Dermis microvascular lymphatic vessel endothelial cell (primary cell): ENCODE measurements around the gene SLC12A3. TPM values are rescaled to one million over a fixed set of nuclear protein-coding genes. Genes with fewer than 3 reads are reported as not detected.
"Not testable (repeated sequence)": the region's sequence is repeated elsewhere in the genome, so short reads cannot be mapped to it uniquely, and the experiment has no call there.

Experiments
- DNase-seq, 2 donors: peaks; one replicate each; pipeline versions ENCODE4 v3.0.0 to v3.0.0-alpha.2; 2010; ENCODE audit warnings: low read depth in 2 of 2
- total RNA-seq: library from RNA; depleted of rRNA; stranded (reverse); fragments of >200 nt; gene quantifications from 2 replicates; pipeline ENCODE4 v1.2.1, GENCODE V29; 2014

SLC12A3 gene
- total RNA-seq, 1 donor from 2014 or later, result not detected

DNA sequence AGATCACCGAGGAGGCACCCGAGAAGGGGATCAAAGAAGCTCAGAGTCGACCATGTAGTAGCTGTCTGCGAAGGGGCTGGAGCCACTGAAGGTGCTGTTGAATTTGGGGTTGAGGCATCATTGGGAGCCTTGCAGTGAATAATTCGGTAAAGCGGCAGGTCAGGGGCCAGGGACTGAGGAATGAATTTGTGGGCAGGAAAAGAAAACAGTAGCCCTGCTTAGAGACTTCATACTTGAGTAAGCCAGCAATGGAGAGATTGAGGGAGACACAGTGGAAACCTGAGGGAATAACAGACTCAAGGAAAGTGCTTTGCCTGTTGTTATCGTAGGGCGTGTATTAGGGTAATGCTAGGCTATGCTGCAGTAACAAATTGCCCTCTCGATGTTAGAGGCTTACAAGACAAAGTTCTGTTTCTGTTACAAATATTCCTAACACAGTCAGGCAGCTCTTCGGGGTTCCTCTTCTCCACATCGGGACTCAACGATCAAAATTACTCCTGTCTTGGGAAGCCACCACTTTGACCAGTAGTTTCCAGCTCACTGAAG, 53.5 kb downstream of the SLC12A3 start:
- DNase-seq, result no peak

GRCh38 chr16:56919099-56919800, 54.2 kb downstream of the SLC12A3 start:
- DNase-seq, result no peak

- DNase-seq, result no peak
These were observed 56.6 kb downstream of the SLC12A3 start for GRCh38 chr16:56921571-56921970.

- DNase-seq, result no peak
These were observed 58.6 kb downstream of the SLC12A3 start for GRCh38 chr16:56923481-56924091.

- DNase-seq, result no peak
These were observed 62.5 kb downstream of the SLC12A3 start for GRCh38 chr16:56927471-56927870.

- no peak for DNase-seq
These were observed 64.6 kb downstream of the SLC12A3 start for GRCh38 chr16:56929639-56930038.

DNA sequence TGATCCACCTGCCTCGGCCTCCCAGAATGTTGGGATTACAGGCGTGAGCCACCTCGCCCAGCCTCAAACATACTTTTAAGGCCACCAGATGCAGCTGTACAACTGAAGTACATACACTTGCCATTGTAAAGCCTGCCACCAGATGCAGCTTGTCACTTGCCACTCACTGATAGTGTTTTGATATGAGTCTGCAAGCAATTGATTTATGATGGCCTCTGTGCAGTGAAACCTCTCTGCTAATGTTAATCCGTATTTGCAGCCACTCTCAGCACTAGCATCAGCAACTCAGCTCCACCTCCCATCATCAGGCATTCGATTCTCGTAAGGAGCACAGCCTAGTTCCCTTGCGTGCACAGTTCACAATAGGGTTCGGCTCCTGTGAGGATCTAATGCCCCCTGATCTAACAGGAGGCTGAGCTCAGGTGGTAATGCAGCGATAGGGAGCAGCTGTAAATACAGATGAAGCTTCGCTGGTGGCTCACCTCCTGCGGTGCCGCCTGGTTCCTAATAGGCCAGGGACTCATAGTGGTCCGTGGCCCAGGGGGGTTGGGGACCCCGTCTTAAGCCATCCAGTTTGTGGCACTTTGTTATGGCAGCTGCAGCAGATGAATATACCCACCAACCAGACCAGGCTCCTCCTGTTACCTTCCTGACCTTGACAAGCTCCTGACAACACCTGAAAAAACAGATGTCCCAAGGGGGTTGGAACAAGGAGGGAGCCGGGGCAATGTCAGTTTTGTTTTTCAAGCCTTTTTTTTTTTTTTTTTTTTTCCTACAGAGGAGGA, 65.7 kb downstream of the SLC12A3 start:
- DNase-seq, result no peak

DNA sequence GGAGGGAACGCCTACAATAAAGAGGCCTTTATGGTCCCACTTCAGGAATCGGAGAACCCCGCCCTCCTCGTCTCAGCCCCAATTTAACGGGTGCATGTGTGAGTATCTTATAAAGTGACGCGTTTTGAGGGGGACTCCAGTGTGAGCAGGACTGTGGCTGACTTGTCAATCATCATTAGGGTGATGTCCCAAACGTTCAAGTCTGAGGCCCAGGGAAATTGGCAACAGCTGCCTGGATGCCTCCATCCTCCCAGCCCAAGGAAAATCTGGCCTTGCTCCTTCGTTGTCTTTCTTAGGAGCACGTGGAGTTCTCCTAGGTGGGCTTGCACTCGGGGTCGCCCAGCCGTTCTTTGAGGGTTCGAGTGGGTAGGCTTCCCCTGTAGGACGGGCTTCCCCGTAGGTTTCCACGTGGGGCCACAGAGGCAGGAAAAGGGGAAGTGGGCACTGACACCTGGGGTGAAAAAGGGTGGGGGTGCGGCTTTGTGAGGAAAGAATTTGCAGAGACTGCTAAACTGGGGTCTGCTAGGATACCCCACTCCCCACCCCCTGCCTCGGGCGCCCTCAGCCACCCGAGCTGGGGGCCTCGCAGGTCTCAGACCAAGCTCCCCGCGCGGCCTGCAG, 66.4 kb downstream of the SLC12A3 start:
- no peak for DNase-seq

DNA sequence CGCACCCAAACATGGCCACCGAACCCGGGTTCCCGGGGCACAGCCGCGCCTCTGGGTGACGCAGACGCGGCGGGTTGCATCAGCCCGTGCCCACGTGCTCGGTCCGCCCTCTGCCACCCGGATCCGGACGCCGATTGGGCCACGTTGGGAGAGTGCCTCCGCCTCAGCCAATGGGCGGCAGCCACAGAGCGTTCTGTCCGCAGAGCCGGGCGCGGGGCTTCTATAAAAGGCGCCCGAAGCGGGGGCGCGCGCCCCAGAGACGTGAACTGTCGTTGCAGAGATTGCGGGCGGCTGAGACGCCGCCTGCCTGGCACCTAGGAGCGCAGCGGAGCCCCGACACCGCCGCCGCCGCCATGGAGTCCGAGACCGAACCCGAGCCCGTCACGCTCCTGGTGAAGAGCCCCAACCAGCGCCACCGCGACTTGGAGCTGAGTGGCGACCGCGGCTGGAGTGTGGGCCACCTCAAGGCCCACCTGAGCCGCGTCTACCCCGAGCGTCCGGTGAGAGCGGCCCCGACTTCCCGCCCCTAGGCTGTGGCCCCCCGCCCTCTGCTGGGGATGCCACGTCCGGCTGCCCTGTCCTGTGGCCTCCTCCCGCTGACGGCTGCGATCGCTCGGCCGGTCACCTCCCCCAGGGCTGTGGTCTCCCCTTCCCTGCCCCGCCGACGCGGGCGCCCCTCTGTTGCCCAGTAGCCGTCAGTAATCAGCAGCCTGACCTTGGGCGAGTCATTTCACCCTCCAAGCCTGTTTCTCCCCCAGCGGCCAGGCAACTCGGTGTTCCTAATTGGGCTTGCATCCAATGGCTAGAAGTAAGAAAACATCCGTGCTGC, 67.1 kb downstream of the SLC12A3 start, which contains the start of gene HERPUD1:
Gene HERPUD1 (plus strand): TSS at position 251 of the 829 bp plus-strand sequence. CDS start 103 bp downstream, at position 354.
- peak; percentile 94 to 98 for DNase-seq

GRCh38 chr16:56932721-56933619, 68.0 kb downstream of the SLC12A3 start:
- peak; percentile 60 to 84 for DNase-seq

DNA sequence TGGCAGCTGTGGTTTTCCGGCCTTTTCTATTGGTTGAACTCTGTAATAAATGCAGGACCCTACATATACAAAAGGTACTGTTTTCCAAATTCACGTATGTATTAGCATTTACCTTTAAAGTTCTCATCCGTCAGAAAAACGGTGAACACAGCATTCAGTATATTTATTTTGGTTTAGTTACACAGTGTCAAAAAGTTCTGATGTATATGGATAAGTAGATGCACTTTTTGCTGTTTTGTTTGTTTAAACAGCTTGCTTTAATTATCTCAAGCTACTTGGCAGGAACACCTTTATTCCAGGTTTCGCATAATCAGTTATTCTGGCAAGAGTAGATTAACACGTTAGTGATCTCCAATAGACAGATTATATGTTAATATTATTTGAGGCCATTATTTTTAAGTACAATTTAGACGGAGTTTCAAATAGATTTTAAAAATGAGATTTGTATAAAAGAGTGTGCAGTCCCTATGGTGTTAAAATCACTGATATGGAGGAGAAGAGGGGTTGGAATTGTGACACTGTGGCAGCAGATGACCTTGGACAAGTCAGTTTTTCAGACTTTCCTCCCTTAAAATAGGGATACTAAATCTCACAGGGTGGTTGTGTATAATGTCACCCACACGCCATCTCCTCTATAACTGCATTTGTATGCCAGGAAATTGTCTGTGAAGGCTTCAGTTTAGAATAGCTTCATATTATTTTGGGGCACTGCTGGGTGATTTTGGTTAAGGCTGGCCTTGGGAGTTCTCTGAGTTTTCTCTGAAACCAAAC, 69.0 kb downstream of the SLC12A3 start:
- no peak for DNase-seq

DNA sequence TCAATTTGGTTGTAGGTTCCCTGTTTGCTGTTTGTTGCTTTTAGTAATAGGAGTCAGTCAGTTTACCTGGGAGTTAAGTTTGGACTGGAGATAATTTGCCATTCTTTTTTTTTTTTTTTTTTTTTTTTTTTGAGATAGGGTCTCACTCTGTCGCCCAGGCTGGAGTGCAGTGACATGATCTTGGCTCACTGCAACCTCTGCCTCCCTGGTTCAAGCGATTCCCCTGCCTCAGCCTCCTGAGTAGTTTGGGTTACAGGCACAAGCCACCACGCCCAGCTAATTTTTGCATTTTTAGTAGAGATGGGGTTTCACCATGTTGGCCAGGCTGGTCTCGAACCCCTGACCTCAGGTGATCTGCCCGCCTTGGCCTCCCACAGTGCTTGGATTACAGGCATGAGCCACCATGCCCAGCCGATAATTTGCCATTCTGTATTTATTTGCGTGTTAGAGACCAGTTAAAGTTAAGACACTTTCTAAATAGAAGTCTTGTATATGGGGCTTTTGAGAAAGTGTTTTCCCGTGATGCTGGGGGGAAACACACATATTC, 69.7 kb downstream of the SLC12A3 start:
- DNase-seq, result not testable (repeated sequence)

GRCh38 chr16:56935201-56935600, 70.2 kb downstream of the SLC12A3 start:
- no peak for DNase-seq

- no peak for DNase-seq
These were observed 71.5 kb downstream of the SLC12A3 start for GRCh38 chr16:56936491-56936890.

DNA sequence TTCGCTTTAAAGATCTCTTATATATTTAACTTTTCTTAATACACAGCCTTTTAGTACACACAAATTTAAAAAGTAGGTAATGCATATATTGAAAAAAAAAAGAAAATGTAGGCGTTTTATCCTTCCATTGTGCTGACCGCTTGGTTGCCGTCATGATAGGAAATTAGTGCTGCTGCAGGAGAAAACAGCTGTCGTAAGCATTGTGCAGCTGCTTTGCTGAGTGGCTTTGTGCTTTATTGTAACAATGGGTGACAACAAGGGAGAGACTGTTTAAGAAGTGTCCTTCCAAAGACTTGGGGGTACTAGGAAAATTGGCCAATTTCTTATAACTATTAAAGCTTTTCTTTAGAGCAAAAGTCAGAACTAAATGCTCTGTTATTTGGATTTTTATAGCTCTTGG, 71.9 kb downstream of the SLC12A3 start:
- no peak for DNase-seq

- no peak for DNase-seq
These were observed 73.9 kb downstream of the SLC12A3 start for GRCh38 chr16:56938664-56939513.

DNA sequence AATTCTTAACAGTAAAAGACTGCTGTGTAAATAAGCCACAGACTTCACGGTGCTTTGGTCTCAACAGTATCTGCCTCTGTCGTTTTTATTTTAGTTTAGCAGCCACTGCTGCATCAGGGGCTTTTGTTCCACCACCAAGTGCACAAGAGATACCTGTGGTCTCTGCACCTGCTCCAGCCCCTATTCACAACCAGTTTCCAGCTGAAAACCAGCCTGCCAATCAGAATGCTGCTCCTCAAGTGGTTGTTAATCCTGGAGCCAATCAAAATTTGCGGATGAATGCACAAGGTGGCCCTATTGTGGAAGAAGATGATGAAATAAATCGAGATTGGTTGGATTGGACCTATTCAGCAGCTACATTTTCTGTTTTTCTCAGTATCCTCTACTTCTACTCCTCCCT, 74.8 kb downstream of the SLC12A3 start:
- DNase-seq, result no peak

- no peak for DNase-seq
These were observed 76.1 kb downstream of the SLC12A3 start for GRCh38 chr16:56941092-56941491.
